Bronchial epithelial cell (primary cell): ENCODE measurements around the gene PRKCH. TPM values are rescaled to one million over a fixed set of nuclear protein-coding genes. Genes with fewer than 3 reads are reported as not detected.

Source experiments
- DNase-seq: peaks from one replicate; pipeline ENCODE4 v3.0.0-alpha.2; 2010; ENCODE audit warnings: low read depth
- FAIRE-seq: peaks from 2 replicates; lab custom pipeline; 2011; peaks lifted over from hg19 to GRCh38; lab: Jason Lieb, UNC
- H3K27me3 ChIP-seq: 2 replicates; pipeline ENCODE4 v1.5.1; 2011; ENCODE audit warnings: low read length; ENCODE audit not compliant: control insufficient read depth, insufficient read depth
- H3K36me3 ChIP-seq: 2 replicates; pipeline ENCODE4 v1.5.1; 2011; ENCODE audit warnings: low read length; ENCODE audit not compliant: control insufficient read depth, insufficient read depth
- H3K4me3 ChIP-seq: 2 replicates; pipeline ENCODE4 v1.5.1; 2011; ENCODE audit warnings: mild to moderate bottlenecking, low read depth, low read length, control low read depth
- CTCF ChIP-seq: IDR thresholded peaks from 2 replicates; pipeline ENCODE4 v1.5.1; 2011; ENCODE audit warnings: mild to moderate bottlenecking, moderate library complexity, low read length, control low read depth, inconsistent platforms; ENCODE audit not compliant: insufficient read depth, severe bottlenecking
- total RNA-seq: library from RNA; depleted of rRNA; stranded (reverse); fragments of >200 nt; gene quantifications from 2 replicates; pipeline ENCODE4 v1.2.1, GENCODE V29; 2014

The PRKCH gene
- total RNA-seq, 1 donor from 2014 or later = 24.5 TPM

- Histone ChIP-seq H3K36me3 (no peaks in the 10 kb centered on the region), H3K4me3 (no peak overlapping the region), H3K27me3 (no peaks in the 10 kb centered on the region)
- DNase-seq (no peak), FAIRE-seq (no peak)
- no peak for TF ChIP-seq CTCF
Measured at GRCh38 chr14:61569308-61569707, 247.9 kb downstream of the PRKCH start.

- DNase-seq (peak; percentile 96), FAIRE-seq (peak; percentile 98)
- no peak overlapping the region for H3K4me3 ChIP-seq
- H3K36me3 ChIP-seq = no peaks in the 10 kb centered on the region
- H3K27me3 ChIP-seq = no peaks in the 10 kb centered on the region
- TF ChIP-seq CTCF = no peak
Measured at GRCh38 chr14:61569812-61570548, 248.6 kb downstream of the PRKCH start.

- Histone ChIP-seq H3K4me3 (no peak overlapping the region), H3K36me3 (no peaks in the 10 kb centered on the region), H3K27me3 (no peaks in the 10 kb centered on the region)
- FAIRE-seq = no peak
- no peak for DNase-seq
- no peak for TF ChIP-seq CTCF
Measured at GRCh38 chr14:61570549-61571290, 249.3 kb downstream of the PRKCH start.

GRCh38 chr14:61571917-61572316 is 250.5 kb downstream of the PRKCH start:
- Histone ChIP-seq H3K36me3 (no peaks in the 10 kb centered on the region), H3K4me3 (no peak overlapping the region), H3K27me3 (no peaks in the 10 kb centered on the region)
- FAIRE-seq = no peak
- DNase-seq = no peak
- no peak for TF ChIP-seq CTCF

- no peak for TF ChIP-seq CTCF
- FAIRE-seq = no peak
Measured at GRCh38 chr14:61573321-61573720, 251.9 kb downstream of the PRKCH start.

More at GRCh38 chr14:61573321-61573720, 251.9 kb downstream of the PRKCH start:
- Histone ChIP-seq H3K4me3 (no peak overlapping the region), H3K36me3 (no peaks in the 10 kb centered on the region), H3K27me3 (no peaks in the 10 kb centered on the region)
- DNase-seq = no peak
